ENCODE results near the gene MAP2.

The MAP2 gene

DNA sequence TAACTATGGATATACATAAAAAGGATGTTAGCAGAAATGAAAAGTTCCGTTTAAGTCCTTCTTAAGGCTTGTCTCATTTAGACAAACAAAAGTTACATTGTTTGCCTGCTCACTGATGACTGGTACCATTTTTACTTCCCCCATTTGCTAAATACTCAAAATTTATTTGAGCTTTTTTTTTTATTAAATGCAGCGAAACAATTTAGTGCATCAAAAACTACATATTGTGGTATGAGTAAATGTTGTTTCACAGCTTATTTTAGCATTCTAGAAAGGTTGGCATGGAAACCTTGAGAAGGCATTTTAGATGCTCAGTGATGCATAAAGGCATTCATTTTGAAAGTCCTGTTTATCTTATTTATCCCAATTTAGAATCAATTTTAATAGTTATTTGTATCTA, 100.0 kb downstream of the MAP2 start:
- intact Hi-C loops (cut with DNase I): no loop called here
- no peak for DNase-seq

DNA sequence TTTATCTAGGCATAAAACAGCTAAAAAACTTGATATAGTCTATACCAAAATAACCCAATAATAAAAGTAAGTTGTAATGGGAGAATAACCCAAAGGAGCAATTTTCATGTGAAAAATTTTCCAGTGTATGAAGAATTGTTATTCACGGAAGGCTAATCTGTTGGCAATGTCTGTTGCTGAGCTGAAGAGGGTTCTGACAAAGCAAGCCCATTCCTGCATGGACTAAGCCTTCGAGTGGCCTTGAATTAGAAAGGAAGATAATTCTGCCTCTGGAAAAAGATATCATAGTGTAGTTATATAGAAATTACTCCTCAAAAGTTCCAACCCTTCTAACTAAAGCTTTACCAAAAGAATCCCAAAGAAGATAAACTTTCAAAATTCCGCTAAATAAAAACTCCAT, 101.5 kb downstream of the MAP2 start:
- intact Hi-C loops (cut with DNase I): no loop called here
- DNase-seq: no peak

DNA sequence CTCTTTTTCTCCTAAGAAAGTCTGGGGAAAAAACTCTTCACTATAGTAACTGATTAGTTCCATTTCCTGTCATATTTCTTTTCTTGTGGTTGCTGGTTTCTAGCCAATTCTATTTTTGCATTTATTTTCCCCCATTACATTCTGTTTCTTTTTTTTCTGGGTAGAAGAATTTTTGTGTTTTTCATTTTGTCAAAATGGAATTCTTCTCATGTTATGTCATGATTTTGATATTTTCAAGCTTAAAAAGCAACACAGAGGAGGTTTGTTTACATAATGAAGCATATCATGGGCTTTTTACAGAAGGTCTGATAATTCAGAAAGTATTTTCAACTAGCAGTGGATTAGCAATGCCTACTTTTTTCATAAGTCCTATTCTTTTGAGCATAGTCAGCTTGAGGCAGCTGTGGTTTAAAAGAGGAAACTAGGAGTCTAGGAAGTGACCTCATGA, 102.0 kb downstream of the MAP2 start:
- DNase-seq: no peak
- intact Hi-C loops (cut with DNase I): no loop called here

DNA sequence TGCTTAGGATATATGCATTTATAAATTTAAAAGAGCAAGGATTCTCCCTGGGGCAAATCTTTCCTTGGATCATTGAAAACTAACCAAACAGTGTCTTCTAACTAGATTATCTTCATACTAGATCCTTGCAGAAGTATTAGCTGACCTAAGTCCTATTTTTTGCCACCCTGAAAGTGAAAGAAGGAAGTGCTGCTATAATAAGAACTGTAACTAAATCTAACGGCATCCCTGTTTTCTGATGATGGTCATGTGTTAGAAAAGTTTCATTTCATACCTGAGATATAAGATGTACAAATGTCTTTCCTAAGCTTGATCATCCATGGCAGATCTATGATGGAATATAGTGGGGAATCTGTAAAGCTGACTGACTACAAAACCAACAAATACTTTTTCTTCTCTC, 102.7 kb downstream of the MAP2 start:
- intact Hi-C loops (cut with DNase I): no loop called here
- DNase-seq: no peak

DNA sequence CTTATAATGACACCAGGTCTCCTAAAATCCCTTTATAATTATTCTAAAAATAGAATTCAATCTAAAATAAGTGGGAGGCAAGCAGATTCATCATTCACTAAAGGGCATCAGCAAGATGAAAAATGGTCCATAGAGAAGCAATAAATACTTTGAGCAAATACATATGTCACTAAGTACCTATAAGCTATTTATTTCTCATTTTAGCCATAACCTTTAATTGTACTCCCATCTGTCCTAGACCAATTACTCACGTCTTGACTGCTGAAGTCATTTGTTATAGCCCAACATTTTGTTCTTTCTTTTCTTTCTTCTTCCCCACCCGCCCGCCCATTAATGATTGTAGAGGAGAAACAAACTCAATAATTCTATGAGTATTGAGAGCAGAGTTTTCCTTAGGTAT, 105.7 kb downstream of the MAP2 start:
- intact Hi-C loops (cut with DNase I): no loop called here

DNA sequence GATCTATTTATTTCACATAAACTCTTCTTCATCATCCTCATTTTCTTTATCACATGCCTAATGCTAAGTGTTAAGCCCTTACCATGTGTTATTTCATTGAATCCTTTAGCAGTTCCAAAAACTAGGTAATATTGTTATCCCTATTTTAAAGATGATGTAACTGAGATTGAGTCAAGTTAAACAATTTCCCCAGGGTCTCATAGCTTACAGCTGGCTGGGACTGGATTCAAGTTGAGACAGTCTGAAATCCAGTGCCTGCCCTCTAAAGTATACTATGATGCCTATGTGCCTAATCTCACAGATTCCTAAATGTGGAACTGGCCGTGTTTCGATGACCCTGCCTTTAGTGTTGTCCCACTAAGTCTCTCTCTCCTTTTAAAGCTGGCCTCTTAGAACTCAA, 108.5 kb downstream of the MAP2 start:
- DNase-seq: no peak
- intact Hi-C loops (cut with DNase I): no loop called here

More for the DNA sequence above, 105.7 kb downstream of the MAP2 start:
- no peak for DNase-seq

DNA sequence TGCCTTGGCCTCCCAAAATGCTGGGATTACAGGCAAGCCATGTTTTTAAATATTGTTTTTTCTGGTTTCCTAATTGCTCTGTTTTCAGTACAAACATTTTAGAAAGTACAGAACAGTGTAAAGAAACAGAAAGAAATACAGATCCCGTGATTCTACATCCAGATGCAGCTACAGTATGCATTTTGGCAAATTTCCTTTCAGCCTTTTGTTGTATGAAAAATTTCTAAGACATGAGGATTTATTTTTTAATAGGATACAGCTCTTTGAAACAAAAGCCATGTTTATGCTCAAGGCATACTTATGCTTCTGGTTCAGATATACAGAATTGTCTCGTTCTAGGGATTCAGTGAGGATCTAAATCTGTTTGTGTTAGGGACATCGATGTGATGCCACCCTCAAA, 109.5 kb downstream of the MAP2 start:
- DNase-seq: no peak
- intact Hi-C loops (cut with DNase I): no loop called here

DNA sequence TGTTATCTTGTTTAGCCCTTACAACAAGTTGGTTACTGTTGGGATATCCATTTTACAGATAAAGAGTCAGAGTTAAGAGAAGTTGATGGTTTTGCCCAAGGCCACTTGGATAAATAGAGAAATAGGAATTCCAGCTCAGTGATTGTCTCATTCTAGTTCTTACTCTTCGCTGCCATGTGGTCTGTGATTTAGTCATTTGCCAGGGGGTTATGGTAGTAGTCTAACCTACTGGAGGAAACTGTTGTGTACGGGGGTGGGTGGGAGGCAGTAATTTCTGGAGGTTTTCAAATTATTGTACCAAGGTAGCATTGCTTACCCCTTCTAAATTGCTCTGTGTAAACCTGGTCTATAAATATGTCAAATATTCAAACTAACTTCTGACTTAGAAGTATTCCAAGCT, 110.4 kb downstream of the MAP2 start:
- DNase-seq: no peak
- intact Hi-C loops (cut with DNase I): no loop called here

DNA sequence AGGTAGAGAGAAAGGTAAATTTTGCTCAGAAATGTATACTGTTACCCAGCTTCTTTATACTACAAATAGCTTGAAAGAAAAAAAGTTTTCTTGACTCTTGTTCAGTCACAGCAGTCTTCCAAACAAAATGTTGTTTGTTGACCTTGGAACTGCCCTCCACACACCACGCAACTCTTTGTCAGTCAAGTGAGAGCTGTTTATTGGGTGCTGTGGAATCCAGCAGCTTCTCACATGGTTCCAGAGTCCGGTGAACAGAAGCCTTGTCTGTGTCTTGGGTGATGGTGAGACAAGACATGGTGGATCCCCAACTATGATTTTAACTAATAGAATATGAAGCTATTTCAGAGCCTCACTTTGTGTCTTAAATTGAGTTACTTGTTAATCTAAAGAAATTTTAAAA, 112.5 kb downstream of the MAP2 start:
- intact Hi-C loops (cut with DNase I): no loop called here
- no peak for DNase-seq

DNA sequence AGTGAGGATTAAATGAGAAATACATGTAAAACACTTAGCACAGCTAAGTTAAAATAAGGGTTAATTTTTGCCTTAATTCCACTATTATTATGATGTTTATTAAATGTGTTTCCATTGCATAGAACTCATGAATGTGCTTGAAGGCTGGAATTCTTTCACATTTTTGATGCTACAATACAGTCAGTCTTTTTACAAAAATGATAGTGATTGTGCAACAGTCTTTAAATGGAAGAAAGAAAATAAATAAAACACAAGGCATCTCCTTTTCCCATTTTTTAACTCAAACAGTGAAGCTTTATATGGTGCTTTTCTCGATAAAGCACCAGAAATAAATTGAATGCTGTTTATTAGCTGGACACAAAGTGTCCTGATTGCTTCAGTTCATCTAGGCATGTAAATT, 123.9 kb downstream of the MAP2 start:
- intact Hi-C loops (cut with DNase I): no loop called here
- DNase-seq: no peak

DNA sequence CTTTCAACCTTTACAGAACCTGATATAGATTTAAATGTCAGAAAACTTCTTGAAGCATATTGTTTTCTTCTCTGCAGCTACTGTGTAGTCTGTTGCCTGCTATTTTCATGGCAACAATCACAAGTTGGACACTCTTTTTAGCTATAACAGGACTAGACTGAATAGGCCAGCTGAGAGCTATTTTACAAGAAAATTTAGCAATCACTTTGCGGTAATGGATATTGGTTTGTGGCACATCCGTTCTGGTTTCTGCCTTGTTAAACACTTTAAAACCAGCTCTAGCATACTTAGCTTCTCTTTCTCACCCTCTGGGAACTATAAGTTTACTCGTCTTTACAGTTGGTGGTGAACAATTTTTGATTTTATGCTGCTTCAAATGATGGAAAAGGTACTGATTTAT, 125.7 kb downstream of the MAP2 start:
- no peak for DNase-seq
- intact Hi-C loops (cut with DNase I): no loop called here

DNA sequence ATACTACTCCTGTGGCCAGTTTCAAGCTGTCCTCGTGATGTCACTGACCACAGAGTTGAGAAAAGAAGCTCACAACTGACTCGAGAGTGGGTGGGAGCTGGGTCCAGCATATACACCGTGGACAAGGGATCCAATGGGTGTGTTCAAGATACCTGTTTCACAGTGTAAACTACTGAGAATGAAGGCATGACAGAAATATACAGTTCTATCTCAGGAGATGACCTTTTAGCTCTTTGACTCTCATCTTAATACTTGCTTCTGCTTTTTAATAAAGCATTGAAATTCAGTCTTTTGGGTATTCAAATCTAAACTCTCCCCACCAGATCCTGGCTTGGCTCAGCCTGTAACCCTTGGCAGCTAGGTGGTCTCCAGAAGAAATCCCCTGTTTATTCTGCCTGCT, 130.1 kb downstream of the MAP2 start:
- intact Hi-C loops (cut with DNase I): no loop called here

DNA sequence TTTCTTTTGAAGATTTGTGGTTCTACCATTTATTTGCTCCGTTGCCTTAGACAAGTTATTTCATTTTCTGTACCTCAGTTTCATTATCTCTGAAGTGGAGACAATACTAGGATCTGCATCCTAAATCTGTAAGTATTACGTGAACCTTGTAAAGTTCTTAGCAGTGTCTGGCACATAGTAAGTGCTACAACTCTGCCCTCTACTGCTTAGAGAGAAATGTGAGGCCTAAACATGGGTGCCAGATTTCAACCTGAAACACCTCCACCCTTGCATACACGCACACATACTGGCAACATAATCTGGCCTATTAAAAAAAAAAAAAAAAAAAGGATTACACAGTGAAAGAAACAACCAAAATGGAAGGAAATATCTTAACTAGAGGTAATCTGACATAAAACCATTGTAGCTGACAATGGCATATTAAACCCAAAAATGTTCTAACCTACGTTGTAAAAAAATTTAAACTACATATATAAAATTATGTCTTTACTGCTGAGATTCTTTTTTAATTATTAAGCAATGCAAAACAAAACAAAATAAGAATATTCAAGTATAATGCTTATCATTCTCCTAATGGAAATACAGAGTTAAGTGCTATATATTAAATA, 132.6 kb downstream of the MAP2 start:
- intact Hi-C loops (cut with DNase I): no loop called here

More for the DNA sequence above, 130.1 kb downstream of the MAP2 start:
- no peak for DNase-seq

DNA sequence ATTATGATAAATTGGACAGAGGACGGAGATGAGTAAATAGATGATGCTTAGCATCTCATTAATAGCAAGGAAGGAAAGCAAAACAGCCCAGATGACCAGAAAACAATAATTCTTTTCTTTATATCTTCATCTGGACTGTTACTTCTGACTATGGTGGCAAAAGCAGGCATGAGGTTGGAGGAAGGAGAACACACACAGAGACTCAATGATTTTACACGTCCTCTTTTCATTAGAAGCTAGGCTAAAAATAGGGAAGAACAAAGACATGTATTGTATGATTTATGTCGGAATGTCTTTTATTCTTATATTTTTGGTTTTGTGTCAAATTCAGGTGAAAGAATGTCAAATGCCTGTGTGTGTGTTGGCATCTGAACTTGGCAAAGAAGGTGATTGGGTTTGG, 137.1 kb downstream of the MAP2 start:
- intact Hi-C loops (cut with DNase I): no loop called here
- DNase-seq: no peak

More for the DNA sequence above, 132.6 kb downstream of the MAP2 start:
- no peak for DNase-seq

DNA sequence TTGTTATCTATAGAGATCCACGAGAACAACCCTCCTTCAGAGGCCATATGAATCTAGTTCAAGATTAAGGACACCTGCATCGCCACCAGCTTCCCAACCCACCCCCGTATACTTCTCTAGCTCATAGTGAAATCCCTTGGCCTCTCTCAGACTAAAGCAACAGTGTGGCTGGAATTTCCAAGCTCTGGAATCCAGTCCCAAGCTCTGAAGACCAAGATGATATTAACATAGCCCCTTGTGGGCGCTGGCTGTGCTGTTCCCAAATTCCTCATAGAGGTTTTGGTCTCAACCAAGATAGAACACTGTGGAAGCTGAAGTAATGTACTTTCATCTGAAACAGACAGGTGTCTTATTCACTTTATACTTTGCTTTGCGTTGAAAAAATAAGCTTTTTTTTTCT, 139.6 kb downstream of the MAP2 start:
- DNase-seq: no peak
- intact Hi-C loops (cut with DNase I): no loop called here

DNA sequence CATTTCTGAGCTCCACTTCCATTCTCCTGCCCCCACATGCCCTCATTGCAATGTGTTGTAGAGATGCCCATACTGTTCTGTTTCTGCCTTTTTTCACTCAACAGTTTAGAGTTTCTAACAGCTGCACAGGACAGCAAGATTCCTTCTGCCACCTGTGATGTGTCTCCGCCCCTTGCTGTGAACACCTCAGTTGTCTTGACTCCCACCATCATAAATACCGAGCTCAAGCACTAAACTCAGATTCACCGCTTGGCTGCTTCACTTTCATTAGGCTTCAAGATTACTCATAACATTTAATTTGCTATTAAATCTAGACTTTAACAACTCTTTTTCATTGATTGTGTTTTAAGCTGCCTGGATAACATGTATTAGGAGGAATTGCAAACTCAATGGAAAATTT, 141.0 kb downstream of the MAP2 start:
- intact Hi-C loops (cut with DNase I): no loop called here
- DNase-seq: no peak

DNA sequence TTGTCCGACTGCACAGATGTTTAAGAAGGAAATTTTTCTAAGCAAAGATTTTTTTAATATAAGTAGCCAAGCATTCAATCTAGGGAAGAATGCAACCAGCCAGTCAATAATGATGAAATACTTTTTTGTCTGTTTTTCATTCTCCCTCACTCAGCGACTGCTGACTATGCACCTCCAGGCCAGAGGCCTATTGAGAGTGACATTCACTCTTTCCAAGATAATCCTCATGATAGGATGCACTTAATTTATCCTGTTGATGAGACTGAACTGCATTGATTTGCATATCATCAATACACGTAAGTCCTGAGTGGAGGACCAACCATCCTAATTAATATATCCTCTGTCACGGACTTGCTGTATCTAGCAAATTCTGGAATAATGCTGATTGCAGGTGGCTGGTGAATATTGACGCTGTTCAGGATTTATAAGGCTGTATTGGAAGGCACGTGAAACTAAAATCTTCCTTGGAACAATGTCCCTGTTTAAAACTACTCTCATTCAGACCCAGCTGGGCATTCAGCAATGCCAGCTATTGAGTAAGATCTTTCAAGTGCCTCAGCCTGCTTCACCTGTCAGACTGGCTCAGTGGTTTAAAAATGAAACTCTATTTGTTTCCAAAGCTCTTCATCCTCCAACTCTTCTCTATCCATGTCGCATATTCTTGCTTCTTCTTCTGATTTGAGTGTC, 142.2 kb downstream of the MAP2 start:
- intact Hi-C loops (cut with DNase I): no loop called here
- DNase-seq: no peak

DNA sequence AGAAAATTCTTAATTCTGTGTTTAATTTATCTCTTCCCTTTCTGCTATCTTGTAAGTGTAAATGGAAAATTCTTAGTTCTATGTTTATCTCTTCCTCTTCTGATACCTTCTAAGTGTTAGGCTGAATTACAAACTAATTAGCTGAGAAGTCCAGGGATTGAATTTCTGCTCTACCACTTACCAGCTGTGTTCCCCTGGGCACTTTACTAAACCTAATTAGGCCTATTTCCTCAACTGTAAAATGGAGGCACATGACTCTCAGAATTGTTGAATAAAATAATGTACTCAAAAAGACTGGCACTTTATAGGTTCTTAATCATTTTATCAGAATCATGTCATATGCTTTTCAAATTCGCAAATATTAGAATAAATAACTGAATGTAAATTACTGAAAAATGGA, 146.3 kb downstream of the MAP2 start:
- intact Hi-C loops (cut with DNase I): no loop called here

DNA sequence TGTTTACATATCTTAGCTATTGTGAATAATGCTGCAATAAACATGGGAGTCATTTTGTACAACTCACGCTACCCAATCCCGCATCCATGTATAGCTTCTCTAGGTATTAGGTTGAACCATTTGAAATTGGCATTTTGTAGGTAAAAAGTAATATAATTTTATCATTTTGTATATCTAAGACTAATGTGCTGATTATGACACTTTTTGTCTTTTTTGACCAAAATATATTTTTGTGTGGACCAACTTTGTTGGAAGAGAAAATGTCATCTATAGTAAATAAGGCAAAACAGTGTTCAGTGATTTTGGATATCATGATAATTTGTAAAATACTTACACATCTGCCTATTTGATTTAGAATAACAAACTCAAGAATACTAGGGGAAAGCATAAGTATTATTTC, 150.7 kb downstream of the MAP2 start:
- intact Hi-C loops (cut with DNase I): no loop called here
- no peak for DNase-seq

More for the DNA sequence above, 146.3 kb downstream of the MAP2 start:
- no peak for DNase-seq

DNA sequence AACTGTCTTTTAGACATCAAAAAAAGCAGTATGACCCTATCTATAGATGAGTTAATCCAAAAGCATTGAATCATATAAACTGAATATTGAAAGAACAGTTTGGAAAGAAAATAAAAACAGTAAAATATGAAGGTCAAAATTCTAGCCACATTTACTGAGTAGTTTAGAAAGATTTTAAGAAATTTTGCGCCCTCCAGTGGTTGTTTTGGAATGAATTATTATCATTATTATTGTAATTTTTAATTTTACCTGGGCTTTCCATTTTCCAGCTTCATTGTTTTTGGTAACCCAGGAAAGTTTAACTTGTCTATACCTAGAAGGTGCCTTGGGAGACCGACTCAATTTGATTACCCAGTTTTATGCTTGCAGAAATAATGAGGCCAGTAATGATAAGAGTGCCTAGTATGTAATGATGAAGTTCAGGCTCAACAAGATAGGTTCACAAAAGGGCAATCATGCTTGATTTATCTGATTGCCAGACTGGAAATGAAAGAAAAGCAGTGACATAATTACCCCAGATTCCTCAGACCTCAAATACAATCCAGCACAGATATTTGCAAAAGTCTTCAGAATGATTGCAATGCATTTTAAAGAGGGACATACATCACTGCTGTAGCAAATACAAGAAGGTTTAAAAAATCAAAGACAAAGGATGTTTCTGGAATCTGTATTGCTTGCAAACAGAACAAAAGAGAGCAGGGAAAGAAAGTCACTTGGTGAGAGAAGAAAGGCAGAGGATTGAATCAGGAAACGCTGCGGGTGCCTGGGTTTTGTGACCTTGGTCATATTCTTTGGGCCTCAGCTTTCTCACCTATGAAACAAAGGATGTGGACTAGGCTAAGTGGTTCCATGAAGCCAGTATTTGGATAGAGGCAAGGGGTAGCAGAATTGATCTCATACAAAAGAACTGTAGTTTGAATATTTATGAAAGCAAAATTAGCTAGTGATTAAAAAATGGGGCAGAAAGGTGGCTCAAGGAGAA, 153.8 kb downstream of the MAP2 start:
- DNase-seq: no peak
- intact Hi-C loops (cut with DNase I): loop anchor here (1.0 to 5.0 kb wide), 2 partner anchors 155 to 243 kb away; partner anchors contain the start of gene MAP2

DNA sequence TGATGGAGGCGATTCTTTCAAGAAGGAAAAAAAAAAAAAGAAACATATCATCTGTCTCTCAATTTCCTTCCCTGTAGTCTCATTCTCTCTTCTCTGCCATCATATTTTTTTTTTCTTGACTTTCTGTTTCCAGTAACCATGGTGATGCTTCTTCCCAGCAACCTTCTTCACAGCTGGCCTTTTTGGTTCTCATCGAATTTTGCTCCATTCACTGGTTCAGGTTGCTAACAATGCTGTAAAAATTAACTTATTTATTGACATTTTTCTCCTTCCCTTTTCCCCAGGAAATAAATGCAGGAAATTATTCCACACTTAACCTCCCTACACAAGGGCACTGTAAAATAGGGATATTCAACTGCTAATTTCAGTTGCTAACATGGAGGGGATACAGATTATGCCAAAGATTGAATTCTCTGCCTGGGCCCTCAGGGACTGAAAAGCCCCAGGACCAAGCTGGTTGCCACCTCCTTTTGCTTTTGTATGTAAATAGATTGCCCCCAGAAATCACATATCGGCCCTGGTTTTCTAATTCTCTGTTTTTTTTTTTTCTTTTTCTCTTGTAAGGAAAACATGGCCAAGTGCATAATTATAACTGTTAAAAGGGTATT, 154.7 kb downstream of the MAP2 start:
- no peak for DNase-seq
- intact Hi-C loops (cut with DNase I): loop anchor here (5.0 kb wide), 1 partner anchor 156 kb away; the partner anchor contains the start of gene MAP2
